Naive thymus-derived CD4-positive, alpha-beta T cell (primary cell): ENCODE measurements around the gene MAST1. TPM values are rescaled to one million over a fixed set of nuclear protein-coding genes. Genes with fewer than 3 reads are reported as not detected.
A peak's percentile ranks its signal among the peaks of the same experiment; 100 is the strongest.

ENCODE experiments used
- ATAC-seq: fragments of 150-1000 bp; cut with Tn5 transposase; 2 replicates; pipeline ENCODE4 v1.10.0; 2021; ENCODE audit warnings: mild to moderate bottlenecking, moderate library complexity
- CTCF ChIA-PET: fragments of 350-600 bp; sonication (Branson Sonifier 250); formaldehyde crosslinking; loops from one replicate; lab custom pipeline; 2021; ENCODE audit warnings: antibody characterized with exemption; lab: Charles Lee
- POLR2A ChIA-PET: fragments of 350-600 bp; sonication (Branson Sonifier 250); formaldehyde crosslinking; loops from one replicate; lab custom pipeline; 2021; ENCODE audit warnings: antibody characterized with exemption, inconsistent platforms; lab: Charles Lee
- DNase-seq, 9 donors: peaks; one replicate each; pipeline versions ENCODE4 v3.0.0 to v3.0.0-alpha.2; 2020 to 2022; ENCODE audit warnings: mixed read lengths in 1 of 9
- H3K27ac ChIP-seq: one replicate; pipeline ENCODE4 v1.7.0; 2013; ENCODE audit warnings: mild to moderate bottlenecking, low read depth, low read length, moderate library complexity
- H3K27me3 ChIP-seq, 2 donors: one replicate each; pipeline ENCODE4 v1.7.0; 2013; ENCODE audit warnings: low read length in 2 of 2, mild to moderate bottlenecking in 2 of 2, moderate library complexity in 2 of 2; ENCODE audit not compliant: control insufficient read depth in 2 of 2, insufficient read depth in 2 of 2
- H3K36me3 ChIP-seq, 3 experiments: 1 replicate in 2 of 3; 2 replicates in 1 of 3; pipeline ENCODE4 v1.7.0; 2013; ENCODE audit warnings: low read length in 3 of 3, mild to moderate bottlenecking in 3 of 3, moderate library complexity in 1 of 3; ENCODE audit not compliant: insufficient read depth in 3 of 3, control insufficient read depth in 2 of 3
- H3K4me1 ChIP-seq, 2 donors: one replicate each; pipeline ENCODE4 v1.7.0; 2013; ENCODE audit warnings: low read length in 2 of 2, mild to moderate bottlenecking in 2 of 2, moderate library complexity in 1 of 2; ENCODE audit not compliant: control insufficient read depth in 2 of 2, insufficient read depth in 2 of 2
- H3K4me3 ChIP-seq: 2 replicates; pipeline ENCODE4 v1.7.0; 2013; ENCODE audit warnings: mild to moderate bottlenecking, low read length
- H3K9me3 ChIP-seq, 3 experiments: 1 replicate in 2 of 3; 2 replicates in 1 of 3; pipeline ENCODE4 v1.7.0; 2013; ENCODE audit warnings: low read length in 3 of 3; ENCODE audit not compliant: control insufficient read depth in 2 of 3
- H3K27ac Mint-ChIP-seq, 9 donors: one replicate each; pipeline ENCODE4 v1.8.0; 2020 to 2022; ENCODE audit warnings: mixed read lengths in 9 of 9, mild to moderate bottlenecking in 8 of 9, moderate library complexity in 5 of 9, inconsistent platforms in 2 of 9
- H3K27me3 Mint-ChIP-seq, 5 donors: one replicate each; pipeline ENCODE4 v1.8.0; 2021 to 2022; ENCODE audit warnings: mixed read lengths in 5 of 5, mild to moderate bottlenecking in 1 of 5
- H3K36me3 Mint-ChIP-seq, 5 donors: one replicate each; pipeline ENCODE4 v1.8.0; 2020 to 2022; ENCODE audit warnings: mixed read lengths in 5 of 5, mild to moderate bottlenecking in 3 of 5, inconsistent platforms in 1 of 5
- H3K4me1 Mint-ChIP-seq, 7 donors: one replicate each; pipeline ENCODE4 v1.8.0; 2020 to 2022; ENCODE audit warnings: mixed read lengths in 7 of 7, mild to moderate bottlenecking in 3 of 7, inconsistent platforms in 1 of 7
- H3K4me3 Mint-ChIP-seq, 10 donors: one replicate each; pipeline ENCODE4 v1.8.0; 2020 to 2022; ENCODE audit warnings: mild to moderate bottlenecking in 10 of 10, mixed read lengths in 10 of 10, moderate library complexity in 6 of 10, inconsistent platforms in 2 of 10
- H3K9me3 Mint-ChIP-seq, 11 donors: one replicate each; pipeline ENCODE4 v1.8.0; 2020 to 2022; ENCODE audit warnings: mixed read lengths in 11 of 11, mild to moderate bottlenecking in 4 of 11, inconsistent platforms in 1 of 11, moderate library complexity in 1 of 11
- intact Hi-C, 2 donors: fragments of 100-400 bp; cut with micrococcal nuclease; formaldehyde crosslinking; loops; one replicate each; pipeline ENCODE4 v1.15.1; 2023
- polyA plus RNA-seq, 2 donors: library from polyadenylated mRNA; unstranded; fragments of 300-500 nt; fragmentation: Illumina TruSeq; gene quantifications; one replicate each; pipeline ENCODE4 v1.2.3, GENCODE V29; 2021
- total RNA-seq, 6 experiments: library from RNA in 5 of 6; stranded (reverse) in 5 of 6; gene quantifications; 1 replicate in 5 of 6; 2 replicates in 1 of 6; pipeline ENCODE4 v1.2.3 and lab custom pipeline; 2021 to 2026

The MAST1 gene
- total and polyA plus RNA-seq, 7 experiments from 2014 or later: 0.51 to 3.5 (median 0.77) TPM; not detected in 1

GRCh38 chr19:12825254-12826131, 12.8 kb upstream of the MAST1 start:
- peaks cover 0 to 18% of the 10 kb centered on the region in 2 donors for H3K27me3 ChIP-seq
- CTCF ChIA-PET: interaction anchor here (0.5 to 1.1 kb wide), 3 partner anchors 22 to 75 kb away, joined by 3 to 4 read pairs (median 3); no protein-coding TSS in a partner anchor
- Mint-ChIP-seq H3K4me3 (peak overlapping the region in 6 of 10 donors; percentile 8 to 60 (median 44)), H3K27ac (peak overlapping the region in 1 of 9 donors; percentile 25), H3K9me3 (peaks cover 0 to 5% (median 3%) of the 10 kb centered on the region in 11 donors), H3K4me1 (peaks cover 4 to 13% (median 9%) of the 10 kb centered on the region in 7 donors), H3K27me3 (peaks cover 39 to 57% (median 50%) of the 10 kb centered on the region in 5 donors), H3K36me3 (peaks cover 0 to 4% (median 0%) of the 10 kb centered on the region in 5 donors)
- DNase-seq: no peak
- POLR2A ChIA-PET: interaction anchor here (0.6 kb wide), 1 partner anchor 187 kb away, joined by 3 read pairs; no protein-coding TSS in a partner anchor
- H3K4me3 ChIP-seq: no peak overlapping the region
- no peaks in the 10 kb centered on the region for H3K4me1 ChIP-seq
- no peaks in the 10 kb centered on the region for H3K9me3 ChIP-seq
- H3K27ac ChIP-seq: no peak overlapping the region
- H3K36me3 ChIP-seq: no peaks in the 10 kb centered on the region
- intact Hi-C loops: no loop called here
- ATAC-seq: peak; percentile 45

GRCh38 chr19:12828494-12828893, 9.8 kb upstream of the MAST1 start:
- peaks cover 0 to 4% (median 1%) of the 10 kb centered on the region in 5 donors for H3K36me3 Mint-ChIP-seq
- intact Hi-C loops: no loop called here
- H3K9me3 Mint-ChIP-seq: peaks cover 0 to 12% (median 5%) of the 10 kb centered on the region in 11 donors
- no peak overlapping the region for H3K27ac ChIP-seq
- H3K4me1 Mint-ChIP-seq: peaks cover 12 to 32% (median 26%) of the 10 kb centered on the region in 7 donors
- H3K4me1 ChIP-seq: peaks cover 5 to 8% of the 10 kb centered on the region in 2 donors
- no peaks in the 10 kb centered on the region for H3K9me3 ChIP-seq
- DNase-seq (peak in 1 of 9 donors; percentile 42), ATAC-seq (no peak)
- no peak overlapping the region for H3K4me3 ChIP-seq
- no peak overlapping the region for H3K4me3 Mint-ChIP-seq
- ChIA-PET POLR2A (interaction anchor here (0.6 kb wide), 1 partner anchor 65 kb away, joined by 3 read pairs; no protein-coding TSS in a partner anchor), CTCF (interaction anchor here (0.6 to 1.3 kb wide), 3 partner anchors 15 to 228 kb away, joined by 3 to 4 read pairs (median 3); no protein-coding TSS in a partner anchor)
- H3K36me3 ChIP-seq: no peaks in the 10 kb centered on the region
- peaks cover 11 to 41% of the 10 kb centered on the region in 2 donors for H3K27me3 ChIP-seq
- peaks cover 61 to 86% (median 75%) of the 10 kb centered on the region in 5 donors for H3K27me3 Mint-ChIP-seq
- no peak overlapping the region for H3K27ac Mint-ChIP-seq

- Mint-ChIP-seq H3K27me3 (peaks cover 74 to 82% (median 76%) of the 10 kb centered on the region in 5 donors), H3K4me3 (peak overlapping the region; percentile 37 to 73 (median 66)), H3K4me1 (peaks cover 7 to 33% (median 23%) of the 10 kb centered on the region in 7 donors), H3K27ac (peak overlapping the region in 2 of 9 donors; percentile 10 to 24), H3K36me3 (peaks cover 0 to 4% (median 0%) of the 10 kb centered on the region in 5 donors), H3K9me3 (peaks cover 0 to 15% (median 5%) of the 10 kb centered on the region in 11 donors)
- H3K4me1 ChIP-seq: peaks cover 5 to 8% of the 10 kb centered on the region in 2 donors
- peaks cover 15 to 49% of the 10 kb centered on the region in 2 donors for H3K27me3 ChIP-seq
- no peaks in the 10 kb centered on the region for H3K36me3 ChIP-seq
- DNase-seq (no peak), ATAC-seq (no peak)
- H3K9me3 ChIP-seq: no peaks in the 10 kb centered on the region
- intact Hi-C loops: no loop called here
- H3K27ac ChIP-seq: no peak overlapping the region
- H3K4me3 ChIP-seq: peak overlapping the region; percentile 38
- CTCF ChIA-PET: no interaction called here
- POLR2A ChIA-PET: no interaction called here
Measured at GRCh38 chr19:12833418-12833737, 4.9 kb upstream of the MAST1 start.

- Histone ChIP-seq H3K4me1 (peaks cover 8% of the 10 kb centered on the region in 2 donors), H3K27ac (no peak overlapping the region), H3K9me3 (no peaks in the 10 kb centered on the region), H3K36me3 (no peaks in the 10 kb centered on the region), H3K27me3 (peaks cover 15 to 49% of the 10 kb centered on the region in 2 donors), H3K4me3 (no peak overlapping the region)
- ChIA-PET CTCF (interaction anchor here (0.6 kb wide), 1 partner anchor 39 kb away, joined by 3 read pairs; no protein-coding TSS in a partner anchor), POLR2A (no interaction called here)
- Mint-ChIP-seq H3K27ac (no peak overlapping the region), H3K36me3 (peaks cover 0 to 4% (median 0%) of the 10 kb centered on the region in 5 donors), H3K4me3 (peak overlapping the region in 9 of 10 donors; percentile 44 to 78 (median 61)), H3K27me3 (peaks cover 72 to 78% (median 73%) of the 10 kb centered on the region in 5 donors), H3K9me3 (peaks cover 0 to 15% (median 5%) of the 10 kb centered on the region in 11 donors), H3K4me1 (peaks cover 7 to 35% (median 25%) of the 10 kb centered on the region in 7 donors)
- ATAC-seq (peak; percentile 34), DNase-seq (no peak)
- intact Hi-C loops: no loop called here
Measured at GRCh38 chr19:12833738-12834565, 4.4 kb upstream of the MAST1 start.

GRCh38 chr19:12834566-12834943, 3.8 kb upstream of the MAST1 start, which contains the start of gene RTBDN:
TSS of gene RTBDN (minus strand) at chr19:12834579. CDS start at chr19:12829979, 4,600 bp downstream.
- Histone ChIP-seq H3K27ac (no peak within 1 kb of the TSS), H3K4me3 (peak within 1 kb of the TSS; percentile 38), H3K9me3 (no peaks in the 10 kb centered on the region), H3K36me3 (no peaks in the 10 kb centered on the region), H3K4me1 (peaks cover 8 to 10% of the 10 kb centered on the region in 2 donors), H3K27me3 (peaks cover 21 to 44% of the 10 kb centered on the region in 2 donors)
- peaks cover 7 to 41% (median 31%) of the 10 kb centered on the region in 7 donors for H3K4me1 Mint-ChIP-seq
- peaks cover 0 to 15% (median 5%) of the 10 kb centered on the region in 11 donors for H3K9me3 Mint-ChIP-seq
- ATAC-seq: no peak
- intact Hi-C loops: no loop called here
- peak within 1 kb of the TSS; percentile 60 to 78 (median 68) for H3K4me3 Mint-ChIP-seq
- peaks cover 0 to 4% (median 0%) of the 10 kb centered on the region in 5 donors for H3K36me3 Mint-ChIP-seq
- DNase-seq: no peak
- CTCF ChIA-PET: interaction anchor here (0.6 kb wide), 1 partner anchor 38 kb away, joined by 3 read pairs; no protein-coding TSS in a partner anchor
- POLR2A ChIA-PET: no interaction called here
- H3K27me3 Mint-ChIP-seq: peaks cover 74 to 78% (median 74%) of the 10 kb centered on the region in 5 donors
- peak within 1 kb of the TSS in 1 of 9 donors; percentile 10 for H3K27ac Mint-ChIP-seq
